ENCODE data around the gene RALGDS.
"Not testable (repeated sequence)": the region's sequence is repeated elsewhere in the genome, so short reads cannot be mapped to it uniquely, and the experiment has no call there.

RALGDS gene

DNA sequence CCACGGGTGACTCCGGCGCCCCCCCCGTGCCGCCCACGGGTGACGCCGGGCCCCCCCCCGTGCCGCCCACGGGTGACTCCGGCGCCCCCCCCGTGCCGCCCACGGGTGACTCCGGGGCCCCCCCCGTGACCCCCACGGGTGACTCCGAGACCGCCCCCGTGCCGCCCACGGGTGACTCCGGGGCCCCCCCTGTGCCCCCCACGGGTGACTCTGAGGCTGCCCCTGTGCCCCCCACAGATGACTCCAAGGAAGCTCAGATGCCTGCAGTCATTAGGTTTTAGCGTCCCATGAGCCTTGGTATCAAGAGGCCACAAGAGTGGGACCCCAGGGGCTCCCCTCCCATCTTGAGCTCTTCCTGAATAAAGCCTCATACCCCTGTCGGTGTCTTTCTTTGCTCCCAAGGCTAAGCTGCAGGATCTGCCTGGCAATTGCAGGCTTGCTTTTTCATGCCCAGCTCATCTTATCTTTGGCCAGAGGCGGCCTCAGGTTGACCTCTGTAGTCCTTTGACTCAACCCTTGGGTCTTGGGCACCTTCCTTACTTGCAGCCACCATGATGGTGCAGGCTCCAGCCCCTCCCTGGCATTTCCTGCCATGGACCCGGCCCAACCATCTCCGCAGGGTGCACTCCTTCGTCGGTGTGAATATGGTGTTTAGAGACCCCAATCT lies 49.4 kb downstream of the RALGDS start:
- no peak for DNase-seq (ENCODE audit: extremely low read depth, low read depth)
- TF ChIP-seq, protein P1, sequence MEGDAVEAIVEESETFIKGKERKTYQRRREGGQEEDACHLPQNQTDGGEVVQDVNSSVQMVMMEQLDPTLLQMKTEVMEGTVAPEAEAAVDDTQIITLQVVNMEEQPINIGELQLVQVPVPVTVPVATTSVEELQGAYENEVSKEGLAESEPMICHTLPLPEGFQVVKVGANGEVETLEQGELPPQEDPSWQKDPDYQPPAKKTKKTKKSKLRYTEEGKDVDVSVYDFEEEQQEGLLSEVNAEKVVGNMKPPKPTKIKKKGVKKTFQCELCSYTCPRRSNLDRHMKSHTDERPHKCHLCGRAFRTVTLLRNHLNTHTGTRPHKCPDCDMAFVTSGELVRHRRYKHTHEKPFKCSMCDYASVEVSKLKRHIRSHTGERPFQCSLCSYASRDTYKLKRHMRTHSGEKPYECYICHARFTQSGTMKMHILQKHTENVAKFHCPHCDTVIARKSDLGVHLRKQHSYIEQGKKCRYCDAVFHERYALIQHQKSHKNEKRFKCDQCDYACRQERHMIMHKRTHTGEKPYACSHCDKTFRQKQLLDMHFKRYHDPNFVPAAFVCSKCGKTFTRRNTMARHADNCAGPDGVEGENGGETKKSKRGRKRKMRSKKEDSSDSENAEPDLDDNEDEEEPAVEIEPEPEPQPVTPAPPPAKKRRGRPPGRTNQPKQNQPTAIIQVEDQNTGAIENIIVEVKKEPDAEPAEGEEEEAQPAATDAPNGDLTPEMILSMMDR (IDR thresholded peaks at IDR 0.05; ENCODE audit: low read depth, low read length, missing control alignments) = no peak
- no peak overlapping the region for H3K4me3 ChIP-seq (replicated peaks; ENCODE audit: low read depth, low read length)

DNA sequence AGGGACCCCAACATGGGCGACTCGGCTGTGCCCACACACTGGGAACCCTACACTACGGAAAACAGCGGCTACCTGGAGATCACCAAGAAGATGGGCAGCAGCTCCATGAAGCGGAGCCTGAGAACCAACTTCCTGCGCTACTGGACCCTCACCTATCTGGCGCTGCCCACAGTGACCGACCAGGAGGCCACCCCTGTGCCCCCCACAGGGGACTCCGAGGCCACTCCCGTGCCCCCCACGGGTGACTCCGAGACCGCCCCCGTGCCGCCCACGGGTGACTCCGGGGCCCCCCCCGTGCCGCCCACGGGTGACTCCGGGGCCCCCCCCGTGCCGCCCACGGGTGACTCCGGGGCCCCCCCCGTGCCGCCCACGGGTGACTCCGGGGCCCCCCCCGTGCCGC lies 50.1 kb downstream of the RALGDS start:
- DNase-seq (ENCODE audit: extremely low read depth, low read depth) = not testable (repeated sequence)

DNA sequence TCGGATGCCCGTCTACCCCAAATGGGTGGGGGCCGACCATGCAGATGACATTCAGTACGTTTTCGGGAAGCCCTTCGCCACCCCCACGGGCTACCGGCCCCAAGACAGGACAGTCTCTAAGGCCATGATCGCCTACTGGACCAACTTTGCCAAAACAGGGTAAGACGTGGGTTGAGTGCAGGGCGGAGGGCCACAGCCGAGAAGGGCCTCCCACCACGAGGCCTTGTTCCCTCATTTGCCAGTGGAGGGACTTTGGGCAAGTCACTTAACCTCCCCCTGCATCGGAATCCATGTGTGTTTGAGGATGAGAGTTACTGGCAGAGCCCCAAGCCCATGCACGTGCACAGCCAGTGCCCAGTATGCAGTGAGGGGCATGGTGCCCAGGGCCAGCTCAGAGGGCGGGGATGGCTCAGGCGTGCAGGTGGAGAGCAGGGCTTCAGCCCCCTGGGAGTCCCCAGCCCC lies 50.5 kb downstream of the RALGDS start:
- not testable (repeated sequence) for H3K4me3 ChIP-seq (replicated peaks; ENCODE audit: low read depth, low read length); DNase-seq (ENCODE audit: extremely low read depth, low read depth)

More for the DNA sequence above, 50.1 kb downstream of the RALGDS start:
- H3K4me3 ChIP-seq (replicated peaks; ENCODE audit: low read depth, low read length) = not testable (repeated sequence)

DNA sequence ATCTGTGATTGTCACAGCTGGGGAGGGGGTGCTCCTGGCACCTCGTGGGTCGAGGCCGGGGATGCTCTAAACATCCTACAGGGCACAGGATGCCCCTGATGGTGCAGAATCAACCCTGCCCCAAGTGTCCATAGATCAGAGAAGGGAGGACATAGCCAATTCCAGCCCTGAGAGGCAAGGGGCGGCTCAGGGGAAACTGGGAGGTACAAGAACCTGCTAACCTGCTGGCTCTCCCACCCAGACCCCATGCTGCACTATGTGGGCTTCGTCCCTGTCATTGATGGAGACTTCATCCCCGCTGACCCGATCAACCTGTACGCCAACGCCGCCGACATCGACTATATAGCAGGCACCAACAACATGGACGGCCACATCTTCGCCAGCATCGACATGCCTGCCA lies 52.6 kb downstream of the RALGDS start:
- DNase-seq (ENCODE audit: extremely low read depth, low read depth); H3K4me3 ChIP-seq (replicated peaks; ENCODE audit: low read depth, low read length): not testable (repeated sequence)

DNA sequence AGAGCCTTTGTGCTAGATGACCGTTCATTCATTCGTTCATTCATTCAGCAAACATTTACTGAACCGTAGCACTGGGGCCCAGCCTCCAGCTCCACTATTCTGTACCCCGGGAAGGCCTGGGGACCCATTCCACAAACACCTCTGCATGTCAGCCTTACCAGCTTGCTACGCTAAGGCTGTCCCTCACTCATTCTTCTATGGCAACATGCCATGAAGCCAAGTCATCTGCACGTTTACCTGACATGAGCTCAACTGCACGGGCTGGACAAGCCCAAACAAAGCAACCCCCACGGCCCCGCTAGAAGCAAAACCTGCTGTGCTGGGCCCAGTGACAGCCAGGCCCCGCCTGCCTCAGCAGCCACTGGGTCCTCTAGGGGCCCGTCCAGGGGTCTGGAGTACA lies 53.2 kb downstream of the RALGDS start:
- TF ChIP-seq, protein P1 (IDR thresholded peaks at IDR 0.05; ENCODE audit: low read depth, low read length, missing control alignments) = no peak
- DNase-seq (ENCODE audit: extremely low read depth, low read depth) = no peak
- no peak overlapping the region for H3K4me3 ChIP-seq (replicated peaks; ENCODE audit: low read depth, low read length)

DNA sequence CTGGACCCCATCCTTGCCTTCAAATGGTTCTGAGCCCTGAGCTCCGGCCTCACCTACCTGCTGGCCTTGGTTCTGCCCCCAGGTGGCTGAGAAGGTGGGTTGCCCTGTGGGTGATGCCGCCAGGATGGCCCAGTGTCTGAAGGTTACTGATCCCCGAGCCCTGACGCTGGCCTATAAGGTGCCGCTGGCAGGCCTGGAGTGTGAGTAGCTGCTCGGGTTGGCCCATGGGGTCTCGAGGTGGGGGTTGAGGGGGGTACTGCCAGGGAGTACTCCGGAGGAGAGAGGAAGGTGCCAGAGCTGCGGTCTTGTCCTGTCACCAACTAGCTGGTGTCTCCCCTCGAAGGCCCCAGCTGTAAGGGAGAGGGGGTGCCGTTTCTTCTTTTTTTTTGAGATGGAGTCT lies 54.0 kb downstream of the RALGDS start:
- no peak overlapping the region for H3K4me3 ChIP-seq (replicated peaks; ENCODE audit: low read depth, low read length)
- TF ChIP-seq, protein P1 (IDR thresholded peaks at IDR 0.05; ENCODE audit: low read depth, low read length, missing control alignments) = no peak
- DNase-seq (ENCODE audit: extremely low read depth, low read depth) = no peak

DNA sequence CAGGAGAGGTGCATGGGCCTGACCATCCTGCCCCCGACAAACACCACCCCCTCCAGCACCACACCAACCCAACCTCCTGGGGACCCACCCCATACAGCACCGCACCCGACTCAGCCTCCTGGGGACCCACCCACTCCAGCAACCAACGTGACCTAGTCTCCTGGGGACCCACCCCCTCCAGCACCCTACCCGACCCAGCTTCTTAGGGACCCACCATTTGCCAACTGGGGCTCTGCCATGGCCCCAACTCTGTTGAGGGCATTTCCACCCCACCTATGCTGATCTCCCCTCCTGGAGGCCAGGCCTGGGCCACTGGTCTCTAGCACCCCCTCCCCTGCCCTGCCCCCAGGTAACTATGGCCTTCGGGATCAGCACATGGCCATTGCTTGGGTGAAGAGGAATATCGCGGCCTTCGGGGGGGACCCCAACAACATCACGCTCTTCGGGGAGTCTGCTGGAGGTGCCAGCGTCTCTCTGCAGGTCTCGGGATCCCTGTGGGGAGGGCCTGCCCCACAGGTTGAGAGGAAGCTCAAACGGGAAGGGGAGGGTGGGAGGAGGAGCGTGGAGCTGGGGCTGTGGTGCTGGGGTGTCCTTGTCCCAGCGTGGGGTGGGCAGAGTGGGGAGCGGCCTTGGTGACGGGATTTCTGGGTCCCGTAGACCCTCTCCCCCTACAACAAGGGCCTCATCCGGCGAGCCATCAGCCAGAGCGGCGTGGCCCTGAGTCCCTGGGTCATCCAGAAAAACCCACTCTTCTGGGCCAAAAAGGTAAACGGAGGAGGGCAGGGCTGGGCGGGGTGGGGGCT lies 54.7 kb downstream of the RALGDS start:
- no peak overlapping the region for H3K4me3 ChIP-seq (replicated peaks; ENCODE audit: low read depth, low read length)
- no peak for DNase-seq (ENCODE audit: extremely low read depth, low read depth)

DNA sequence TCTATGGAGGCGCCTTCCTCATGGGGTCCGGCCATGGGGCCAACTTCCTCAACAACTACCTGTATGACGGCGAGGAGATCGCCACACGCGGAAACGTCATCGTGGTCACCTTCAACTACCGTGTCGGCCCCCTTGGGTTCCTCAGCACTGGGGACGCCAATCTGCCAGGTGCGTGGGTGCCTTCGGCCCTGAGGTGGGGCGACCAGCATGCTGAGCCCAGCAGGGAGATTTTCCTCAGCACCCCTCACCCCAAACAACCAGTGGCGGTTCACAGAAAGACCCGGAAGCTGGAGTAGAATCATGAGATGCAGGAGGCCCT lies 56.0 kb downstream of the RALGDS start:
- H3K4me3 ChIP-seq (replicated peaks; ENCODE audit: low read depth, low read length) = no peak overlapping the region
- TF ChIP-seq, protein P1 (IDR thresholded peaks at IDR 0.05; ENCODE audit: low read depth, low read length, missing control alignments) = no peak
- no peak for DNase-seq (ENCODE audit: extremely low read depth, low read depth)

More for the DNA sequence above, 54.7 kb downstream of the RALGDS start:
- TF ChIP-seq, protein P1 (IDR thresholded peaks at IDR 0.05; ENCODE audit: low read depth, low read length, missing control alignments) = no peak
